Measurements from ENCODE around the gene BCL7C. TPM values are rescaled to one million over a fixed set of nuclear protein-coding genes. Genes with fewer than 3 reads are reported as not detected.

Gene BCL7C
- total and polyA plus RNA-seq, 2 of the 4 experiments (the other 2 are of a cell fraction): 32.3 to 34.9 TPM

DNA sequence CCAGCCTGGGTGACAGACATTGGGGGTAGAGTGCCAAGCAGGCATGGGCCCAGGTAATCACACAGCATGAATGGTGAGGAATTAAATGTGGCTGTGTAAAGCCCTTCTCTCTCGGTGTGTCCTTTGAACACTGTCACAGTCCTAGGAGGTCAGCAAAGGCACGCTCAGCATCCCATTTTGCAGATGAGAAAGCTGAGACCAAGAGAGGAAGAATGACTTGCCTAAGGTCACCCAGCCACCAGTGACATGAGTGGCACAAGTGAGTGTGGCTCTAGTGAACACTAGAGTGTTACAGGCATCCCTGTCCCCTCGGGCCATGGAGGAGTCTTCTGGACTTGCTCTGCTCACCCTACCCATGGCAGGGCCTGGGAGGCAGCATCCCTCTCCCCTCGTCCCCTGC lies 13.2 kb upstream of the BCL7C start:
- Histone ChIP-seq H3K4ac (ENCODE audit: low read depth, low read length) (no peak overlapping the region), H3K4me2 (ENCODE audit: low read depth, low read length) (no peak overlapping the region), H2AK5ac (ENCODE audit: low read depth, low read length) (no peak overlapping the region), H3K79me1 (ENCODE audit: low read depth in 1 of 2, low read length in 2 of 2) (peaks cover 0 to 8% of the 10 kb centered on the region in 2 experiments; a peak in 1 of 4 replicates), H3K18ac (ENCODE audit: low read depth, low read length) (no peak overlapping the region), H2BK20ac (ENCODE audit: low read depth, low read length) (no peak overlapping the region), H4K8ac (ENCODE audit: low read depth in 2 of 2, low read length in 2 of 2) (no peak overlapping the region), H2AK9ac (replicated peaks; ENCODE audit: low read depth, low read length, poor library complexity) (no peak overlapping the region), H3K27me3 (ENCODE audit: control insufficient read depth, insufficient read depth, low read length) (no peaks in the 10 kb centered on the region), H2BK15ac (ENCODE audit: low read depth, low read length) (no peak overlapping the region), H4K91ac (ENCODE audit: insufficient read depth, low read depth, low read length) (no peak overlapping the region), H4K5ac (ENCODE audit: low read depth, low read length) (no peak overlapping the region), H2BK5ac (ENCODE audit: low read depth, low read length, poor library complexity, severe bottlenecking) (no peak overlapping the region), H3K23ac (ENCODE audit: low read depth, low read length) (no peak overlapping the region; the same call in 1 of the 2 replicates), H3K14ac (replicated peaks; ENCODE audit: low read depth, low read length) (no peak overlapping the region), H3K4me1 (ENCODE audit: control insufficient read depth, insufficient read depth, low read length) (peaks cover 2% of the 10 kb centered on the region; the same call in 1 of the 2 replicates), H3K9me1 (ENCODE audit: insufficient read depth, low read length) (peaks cover 4% of the 10 kb centered on the region; the same call in 1 of the 2 replicates), H3K4me3 (ENCODE audit: insufficient read depth, low read depth, low read length) (no peak overlapping the region), H2BK120ac (ENCODE audit: low read depth, low read length) (no peak overlapping the region), H3K27ac (ENCODE audit: insufficient read depth, low read length) (no peak overlapping the region), H3K56ac (ENCODE audit: extremely low read depth, insufficient read depth, low read length) (no peak overlapping the region), H2AFZ (replicated peaks; ENCODE audit: low read length, poor library complexity) (peak overlapping the region; percentile 14), H3K9ac (ENCODE audit: low read depth, low read length) (no peak overlapping the region), H3K9me3 (ENCODE audit: control insufficient read depth, insufficient read depth, low read length) (no peaks in the 10 kb centered on the region), H3K36me3 (ENCODE audit: control insufficient read depth, insufficient read depth, low read length) (no peaks in the 10 kb centered on the region), H4K20me1 (ENCODE audit: insufficient read depth, low read length) (no peaks in the 10 kb centered on the region)
- intact Hi-C loops (cut with micrococcal nuclease) (no loop called here), dilution Hi-C loops (cut with HindIII; ENCODE audit: low sequenced_read_pairs, unreplicated experiment) (no loop called here), in situ Hi-C loops (cut with MboI; ENCODE audit: low sequenced_read_pairs) (loop anchor here (5.0 kb wide), 1 partner anchor 60 kb away; no protein-coding TSS in a partner anchor)
- TF ChIP-seq, protein P1, sequence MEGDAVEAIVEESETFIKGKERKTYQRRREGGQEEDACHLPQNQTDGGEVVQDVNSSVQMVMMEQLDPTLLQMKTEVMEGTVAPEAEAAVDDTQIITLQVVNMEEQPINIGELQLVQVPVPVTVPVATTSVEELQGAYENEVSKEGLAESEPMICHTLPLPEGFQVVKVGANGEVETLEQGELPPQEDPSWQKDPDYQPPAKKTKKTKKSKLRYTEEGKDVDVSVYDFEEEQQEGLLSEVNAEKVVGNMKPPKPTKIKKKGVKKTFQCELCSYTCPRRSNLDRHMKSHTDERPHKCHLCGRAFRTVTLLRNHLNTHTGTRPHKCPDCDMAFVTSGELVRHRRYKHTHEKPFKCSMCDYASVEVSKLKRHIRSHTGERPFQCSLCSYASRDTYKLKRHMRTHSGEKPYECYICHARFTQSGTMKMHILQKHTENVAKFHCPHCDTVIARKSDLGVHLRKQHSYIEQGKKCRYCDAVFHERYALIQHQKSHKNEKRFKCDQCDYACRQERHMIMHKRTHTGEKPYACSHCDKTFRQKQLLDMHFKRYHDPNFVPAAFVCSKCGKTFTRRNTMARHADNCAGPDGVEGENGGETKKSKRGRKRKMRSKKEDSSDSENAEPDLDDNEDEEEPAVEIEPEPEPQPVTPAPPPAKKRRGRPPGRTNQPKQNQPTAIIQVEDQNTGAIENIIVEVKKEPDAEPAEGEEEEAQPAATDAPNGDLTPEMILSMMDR (conservative IDR thresholded peaks at IDR 0.05; ENCODE audit: low read depth, low read length): no peak
- ChIA-PET POLR2A (ENCODE audit: unreplicated experiment) (interaction anchor here (0.6 kb wide), 1 partner anchor 15 kb away, joined by 3 read pairs; no protein-coding TSS in a partner anchor), CTCF (interaction anchor here (0.6 kb wide), 1 partner anchor 312 kb away, joined by 4 read pairs; no protein-coding TSS in a partner anchor)
- 85% methylated on average over 2 of the region's 4 CpGs; no CpG with 5 or more reads in 1 of the 2 experiments for WGBS, 2 experiments (ENCODE audit: extremely low coverage in 2 of 2, insufficient read length in 1 of 2)
- ATAC-seq (ENCODE audit: low read depth) (no peak), DNase-seq (no peak)
- no TSS peak for BruUV-seq (replicated peaks)
